HepG2 (cell line): ENCODE results near the gene EP300. TPM values are rescaled to one million over a fixed set of nuclear protein-coding genes. Genes with fewer than 3 reads are reported as not detected.

ENCODE experiments used
- ATAC-seq: fragments of 200-7000 bp; cut with Tn5 transposase; 3 replicates; pipeline ENCODE4 v1.9.1; 2020; ENCODE audit warnings: mild to moderate bottlenecking, moderate library complexity
- BruUV-seq: library from RNA; stranded (reverse); fragments of 400-500 nt; replicated peaks from 2 replicates; lab custom pipeline; 2021; lab: Mats Ljungman, UMichigan
- CTCF ChIA-PET: fragments of 300-600 bp; formaldehyde crosslinking; extraction: SDS; loops from one replicate; lab custom pipeline; 2021; ENCODE audit warnings: low total read pairs, inconsistent platforms, low intra/inter-chr PET ratio; lab: Yijun Ruan, JAX
- POLR2A ChIA-PET: fragments of 350-600 bp; sonication (Branson Sonifier 250); formaldehyde crosslinking; loops from one replicate; lab custom pipeline; 2020; ENCODE audit warnings: antibody characterized with exemption, inconsistent platforms; lab: Yijun Ruan, JAX
- DNase-seq: peaks from one replicate; pipeline ENCODE4 v3.0.0-alpha.2; 2015; ENCODE audit warnings: low spot score
- FAIRE-seq: peaks from 3 replicates; lab custom pipeline; 2011; peaks lifted over from hg19 to GRCh38; lab: Jason Lieb, UNC
- H2AFZ ChIP-seq: one replicate; pipeline ENCODE4 v1.6.1; 2011; ENCODE audit warnings: low read length, inconsistent platforms
- H3K27ac ChIP-seq: fragments of 300-600 bp; 3 replicates; pipeline ENCODE4 v1.8.0; 2011; ENCODE audit warnings: mixed run types, mild to moderate bottlenecking, mixed read lengths, low read length, inconsistent platforms; ENCODE audit not compliant: insufficient read depth; ENCODE audit errors: extremely low read length
- H3K27me3 ChIP-seq, 2 experiments: fragments of 200-600 bp in 1 of 2; 2 replicates in 1 of 2; 3 replicates in 1 of 2; pipeline versions ENCODE4 v1.6.0 to v1.8.0; 2011; ENCODE audit warnings: low read length in 2 of 2, mild to moderate bottlenecking in 2 of 2, moderate library complexity in 2 of 2, inconsistent platforms in 1 of 2; ENCODE audit not compliant: insufficient read depth in 2 of 2, control insufficient read depth in 1 of 2
- H3K36me3 ChIP-seq, 2 experiments: fragments of 200-600 bp in 1 of 2; replicated peaks in 1 of 2; 2 replicates in 1 of 2; 3 replicates in 1 of 2; pipeline versions ENCODE4 v1.5.1 to v1.8.0; 2011; ENCODE audit warnings: low read length in 2 of 2, inconsistent platforms in 1 of 2; ENCODE audit not compliant: insufficient read depth in 2 of 2, control insufficient read depth in 1 of 2
- H3K4me1 ChIP-seq: 2 replicates; pipeline ENCODE4 v1.5.1; 2012; ENCODE audit warnings: low read length, inconsistent platforms; ENCODE audit not compliant: insufficient read depth
- H3K4me2 ChIP-seq: 2 replicates; pipeline ENCODE4 v1.6.0; 2011; ENCODE audit warnings: low read depth, low read length, inconsistent platforms
- H3K4me3 ChIP-seq, 3 experiments: fragments of 200-600 bp in 1 of 3; sonication (generic), shearing (Covaris generic) in 1 of 3; replicated peaks in 1 of 3; 2 replicates each; pipeline ENCODE4 v1.5.1; 2011 to 2016; ENCODE audit warnings: low read length in 3 of 3, inconsistent platforms in 2 of 3, low read depth in 2 of 3, mild to moderate bottlenecking in 2 of 3, control low read depth in 1 of 3, mixed read lengths in 1 of 3; ENCODE audit not compliant: insufficient read depth in 1 of 3
- H3K79me2 ChIP-seq: one replicate; pipeline ENCODE4 v1.6.1; 2011; ENCODE audit warnings: low read length, inconsistent platforms; ENCODE audit not compliant: insufficient read depth
- H3K9ac ChIP-seq: 2 replicates; pipeline ENCODE4 v1.6.0; 2011; ENCODE audit warnings: mild to moderate bottlenecking, low read depth, low read length, inconsistent platforms; ENCODE audit not compliant: insufficient read depth
- H3K9me3 ChIP-seq: 2 replicates; pipeline ENCODE4 v1.5.1; 2012; ENCODE audit warnings: mild to moderate bottlenecking, low read length
- H4K20me1 ChIP-seq: 2 replicates; pipeline ENCODE4 v1.6.0; 2011; ENCODE audit warnings: inconsistent platforms, mild to moderate bottlenecking, low read length, moderate library complexity; ENCODE audit not compliant: insufficient read depth
- DNMT1 ChIP-seq: sonication (generic); formaldehyde crosslinking; IDR thresholded peaks from 2 replicates; pipeline ENCODE4 v1.5.1; 2020; ENCODE audit warnings: mild to moderate bottlenecking, missing genetic modification reagents
- ELF3 ChIP-seq: IDR thresholded peaks from 2 replicates; pipeline ENCODE4 v1.6.1; 2016; ENCODE audit warnings: missing genetic modification reagents, missing compliant biosample characterization
- EP300 ChIP-seq, 3 experiments: sonication (generic) in 1 of 3; formaldehyde crosslinking in 1 of 3; IDR thresholded peaks; 2 replicates each; pipeline versions ENCODE4 v1.5.1 to v1.6.1; 2011 to 2020; ENCODE audit warnings: low read depth in 2 of 3, low read length in 2 of 3, borderline replicate concordance in 1 of 3, improper control_type of control experiment in 1 of 3, mild to moderate bottlenecking in 1 of 3, missing genetic modification reagents in 1 of 3, moderate library complexity in 1 of 3
- GPBP1L1 ChIP-seq: sonication (generic); formaldehyde crosslinking; IDR thresholded peaks from 2 replicates; pipeline ENCODE4 v1.5.0; 2020; ENCODE audit warnings: mild to moderate bottlenecking, missing genetic modification reagents
- JDP2 ChIP-seq: sonication (generic); formaldehyde crosslinking; IDR thresholded peaks from 2 replicates; pipeline ENCODE4 v1.8.1; 2022; ENCODE audit warnings: missing genetic modification reagents, borderline replicate concordance
- ZNF354B ChIP-seq: sonication (generic); formaldehyde crosslinking; IDR thresholded peaks from 2 replicates; pipeline ENCODE4 v1.8.0; 2022; ENCODE audit warnings: mild to moderate bottlenecking, missing genetic modification reagents
- ZNF556 ChIP-seq: sonication (generic); formaldehyde crosslinking; IDR thresholded peaks from 2 replicates; pipeline ENCODE4 v1.4.0; 2020; ENCODE audit warnings: mild to moderate bottlenecking, missing genetic modification reagents, borderline replicate concordance
- ZNF616 ChIP-seq: sonication (generic); formaldehyde crosslinking; IDR thresholded peaks from 2 replicates; pipeline ENCODE4 v1.5.0; 2020; ENCODE audit warnings: low read depth, mild to moderate bottlenecking, missing genetic modification reagents
- ZNF841 ChIP-seq: sonication (generic); formaldehyde crosslinking; IDR thresholded peaks from 2 replicates; pipeline ENCODE4 v1.8.1; 2023; ENCODE audit warnings: missing genetic modification reagents, borderline replicate concordance
- ZNF879 ChIP-seq: sonication (generic); formaldehyde crosslinking; IDR thresholded peaks from 2 replicates; pipeline ENCODE4 v1.8.1; 2023; ENCODE audit warnings: missing genetic modification reagents
- ZUFSP ChIP-seq: sonication (generic); formaldehyde crosslinking; IDR thresholded peaks from 2 replicates; pipeline ENCODE4 v1.9.0; 2021; ENCODE audit warnings: missing genetic modification reagents, mild to moderate bottlenecking, borderline replicate concordance
- WGBS: methylation state at CpG from one replicate; pipeline ENCODE4 v1.1.6; 2017; ENCODE audit warnings: low lambda C conversion rate; 5-methylcytosine and 5-hydroxymethylcytosine counted together
- in situ Hi-C: cut with HindIII; loops from 2 replicates; pipeline ENCODE4 v1.10.0; 2017; ENCODE audit warnings: low pct_unique_long_range_greater_than_20kb; ENCODE audit not compliant: extremely low pct_ligation_motif_present
- intact Hi-C: fragments of 100-400 bp; cut with micrococcal nuclease; formaldehyde crosslinking; loops from one replicate; pipeline ENCODE4 v1.10.0; 2022; ENCODE audit not compliant: unreplicated experiment
- polyA plus RNA-seq, 8 experiments: library from polyadenylated mRNA; depleted of rRNA in 3 of 8; stranded (reverse) in 7 of 8; unstranded in 1 of 8; fragments of >200 nt; fragmentation: Illumina TruSeq in 4 of 8; extraction: Trizol in 4 of 8; gene quantifications; 2 replicates each; pipeline versions ENCODE4 v1.2.1 to v1.2.3, GENCODE V29; 2011 to 2016; ENCODE audit warnings: low read depth in 4 of 8, missing spikeins in 1 of 8, mixed read lengths in 1 of 8; ENCODE audit not compliant: insufficient read depth in 1 of 8
- total RNA-seq, 5 experiments: library from RNA; depleted of rRNA; stranded (reverse); fragments of >200 nt; fragmentation: Illumina TruSeq; extraction: Trizol; gene quantifications; 2 replicates each; pipeline ENCODE4 v1.2.3, GENCODE V29; 2016; ENCODE audit warnings: low read depth in 1 of 5

EP300 gene
- total and polyA plus RNA-seq, 2 of the 13 experiments (the other 11 are each of a cell fraction or from before 2014, with no cell fraction given): 13.6 to 14.9 TPM

- no peak for TF ChIP-seq ZUFSP (CRISPR knock-in tag)
- TF ChIP-seq ELF3 (CRISPR knock-in tag): no peak
Observed at GRCh38 chr22:41094041-41094593, 1.7 kb downstream of the EP300 start (continued).

GRCh38 chr22:41096391-41096790 is 4.0 kb downstream of the EP300 start:
- Histone ChIP-seq H3K4me2 (peak overlapping the region; percentile 80), H3K27me3 (no peaks in the 10 kb centered on the region), H2AFZ (no peak overlapping the region), H3K79me2 (peaks cover 91% of the 10 kb centered on the region), H4K20me1 (peaks cover 84% of the 10 kb centered on the region), H3K9me3 (no peaks in the 10 kb centered on the region), H3K27ac (no peak overlapping the region), H3K9ac (peak overlapping the region; percentile 27; the same call in 1 of the 2 replicates), H3K4me3 (peak overlapping the region in 1 of 3 experiments; percentile 90; a peak in 2 of 6 replicates), H3K4me1 (peaks cover 62% of the 10 kb centered on the region), H3K36me3 (peaks cover 0 to 23% of the 10 kb centered on the region in 2 experiments; a peak in 4 of 5 replicates)
- CTCF ChIA-PET: no interaction called here
- BruUV-seq: no TSS peak
- ATAC-seq (no peak), FAIRE-seq (no peak), DNase-seq (no peak)
- in situ Hi-C loops (no loop called here), intact Hi-C loops (no loop called here)
- TF ChIP-seq ZUFSP (CRISPR knock-in tag): no peak
- TF ChIP-seq ZNF879 (CRISPR knock-in tag): no peak
- no peak for TF ChIP-seq EP300 (IDR thresholded peaks at IDR 0.05; ENCODE audit: low read depth in 2 of 2, low read length in 2 of 2)
- TF ChIP-seq EP300 (CRISPR knock-in tag; IDR thresholded peaks at IDR 0.05; ENCODE audit: borderline replicate concordance): no peak
- no peak for TF ChIP-seq GPBP1L1 (CRISPR knock-in tag)
- TF ChIP-seq ZNF616 (CRISPR knock-in tag): no peak
- no peak for TF ChIP-seq ZNF354B (CRISPR knock-in tag)
- TF ChIP-seq DNMT1 (CRISPR knock-in tag): no peak
- no peak for TF ChIP-seq ZNF841 (CRISPR knock-in tag)
- no peak for TF ChIP-seq ZNF556
- no peak for TF ChIP-seq JDP2 (CRISPR knock-in tag)
- POLR2A ChIA-PET: interaction anchor here (5.7 kb wide), 1 partner anchor 74 kb away, joined by 33 read pairs; no protein-coding TSS in a partner anchor
- 66% methylated on average over 3 of the region's 3 CpGs for WGBS
